ENCODE measurements around the gene POLR2B.

DNA sequence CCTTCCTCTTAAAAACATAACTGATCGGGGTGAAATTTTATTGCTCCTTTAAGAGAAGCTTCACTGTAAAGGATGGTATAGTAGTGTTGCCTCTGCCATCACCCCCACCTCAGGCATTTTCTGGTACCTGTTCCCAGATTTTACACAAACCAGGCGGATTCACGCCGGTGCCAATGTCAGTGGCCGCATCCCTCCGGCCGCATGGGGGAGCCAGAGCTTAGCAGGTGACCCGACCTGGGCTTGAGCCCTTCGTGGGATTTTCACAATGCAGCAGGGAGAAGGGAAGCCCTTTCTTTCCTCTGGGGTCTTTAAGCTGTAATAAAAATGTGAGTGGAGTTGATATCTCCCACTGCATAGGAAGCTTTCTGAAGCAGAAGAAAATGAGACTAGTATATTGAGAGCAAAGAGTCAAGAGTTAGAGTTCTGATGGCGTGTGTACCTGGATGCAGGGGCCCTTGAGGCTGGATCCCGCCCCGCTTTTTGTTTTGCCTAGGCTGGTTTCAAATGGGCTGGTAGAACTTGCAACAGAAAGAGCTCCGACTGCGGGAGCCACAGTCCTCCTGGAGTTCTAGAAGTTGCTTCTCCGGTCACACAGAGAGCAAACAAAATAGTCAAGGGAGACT lies 59.4 kb downstream of the POLR2B start:
- peak in 1 of 3 donors; percentile 41 for TF ChIP-seq POLR2AphosphoS5 (IDR thresholded peaks at IDR 0.05)
- TF ChIP-seq, protein P1, sequence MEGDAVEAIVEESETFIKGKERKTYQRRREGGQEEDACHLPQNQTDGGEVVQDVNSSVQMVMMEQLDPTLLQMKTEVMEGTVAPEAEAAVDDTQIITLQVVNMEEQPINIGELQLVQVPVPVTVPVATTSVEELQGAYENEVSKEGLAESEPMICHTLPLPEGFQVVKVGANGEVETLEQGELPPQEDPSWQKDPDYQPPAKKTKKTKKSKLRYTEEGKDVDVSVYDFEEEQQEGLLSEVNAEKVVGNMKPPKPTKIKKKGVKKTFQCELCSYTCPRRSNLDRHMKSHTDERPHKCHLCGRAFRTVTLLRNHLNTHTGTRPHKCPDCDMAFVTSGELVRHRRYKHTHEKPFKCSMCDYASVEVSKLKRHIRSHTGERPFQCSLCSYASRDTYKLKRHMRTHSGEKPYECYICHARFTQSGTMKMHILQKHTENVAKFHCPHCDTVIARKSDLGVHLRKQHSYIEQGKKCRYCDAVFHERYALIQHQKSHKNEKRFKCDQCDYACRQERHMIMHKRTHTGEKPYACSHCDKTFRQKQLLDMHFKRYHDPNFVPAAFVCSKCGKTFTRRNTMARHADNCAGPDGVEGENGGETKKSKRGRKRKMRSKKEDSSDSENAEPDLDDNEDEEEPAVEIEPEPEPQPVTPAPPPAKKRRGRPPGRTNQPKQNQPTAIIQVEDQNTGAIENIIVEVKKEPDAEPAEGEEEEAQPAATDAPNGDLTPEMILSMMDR (IDR thresholded peaks at IDR 0.05): peak in 5 of 7 experiments; percentile 53 to 74 (median 71)
